Esophagus muscularis mucosa (tissue), 3 donors: ENCODE measurements around the gene PERCC1.

ENCODE experiments used
- CTCF ChIP-seq, 3 experiments: fragments of 200-600 bp in 2 of 3; fragments of 450-650 bp in 1 of 3; sonication (generic) in 2 of 3; IDR thresholded peaks; one replicate each; pipeline ENCODE4 v1.5.1; 2017 to 2019; ENCODE audit warnings: antibody characterized with exemption in 3 of 3, mild to moderate bottlenecking in 2 of 3, moderate library complexity in 1 of 3
- POLR2A ChIP-seq: fragments of 450-650 bp; IDR thresholded peaks from one replicate; pipeline ENCODE4 v1.6.1; 2017; ENCODE audit warnings: antibody characterized with exemption, moderate library complexity, mild to moderate bottlenecking, low read depth

- TF ChIP-seq CTCF (IDR thresholded peaks at IDR 0.05) (no peak), POLR2A (no peak)
These were observed 20.0 kb downstream of the PERCC1 start for GRCh38 chr16:1450841-1451240.
